HuH-7 (cell line): ENCODE results near the gene GIPC3.

ENCODE experiments used
- DNase-seq: peaks from one replicate; pipeline ENCODE4 v3.0.0; 2011; ENCODE audit warnings: low spot score

The GIPC3 gene

GRCh38 chr19:3638208-3639193 is 53.2 kb downstream of the GIPC3 start:
- DNase-seq: no peak

GRCh38 chr19:3639479-3639878 is 54.2 kb downstream of the GIPC3 start:
- no peak for DNase-seq

GRCh38 chr19:3641515-3642269 is 56.4 kb downstream of the GIPC3 start:
- DNase-seq: no peak

DNA sequence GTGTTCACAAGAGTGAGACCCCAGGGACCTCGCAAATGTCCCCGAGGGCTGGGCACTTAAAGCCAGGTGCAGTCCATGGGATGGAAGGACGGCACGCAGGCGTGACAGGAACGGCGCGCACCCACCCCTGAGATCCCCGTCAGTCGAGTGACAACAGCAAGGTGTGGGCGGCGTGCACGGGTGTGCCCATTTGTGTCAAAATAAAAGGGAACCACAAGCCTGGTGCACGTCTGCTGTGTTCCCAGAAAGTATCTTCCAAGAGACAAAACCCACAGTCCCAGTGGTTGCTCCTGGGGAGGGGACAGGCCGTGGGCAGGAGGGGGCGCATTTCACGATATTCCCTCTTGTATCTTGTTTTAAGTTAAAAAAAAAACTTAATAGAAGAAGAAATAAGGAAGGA is 57.0 kb downstream of the GIPC3 start:
- no peak for DNase-seq
